SU-DHL-6 (cell line): ENCODE measurements around the gene PHACTR2.

ENCODE experiments used
- EZH2phosphoT487 ChIP-seq: fragments of 200-600 bp; sonication (generic), shearing (Covaris generic); conservative IDR thresholded peaks from 2 replicates; pipeline ENCODE4 v1.6.1; 2018; ENCODE audit warnings: mild to moderate bottlenecking, antibody characterized with exemption, low read length, moderate library complexity, mixed read lengths
- TF ChIP-seq, protein P1 (sequence below): fragments of 200-600 bp; sonication (generic); IDR thresholded peaks from one replicate; pipeline ENCODE4 v1.5.1; 2017; ENCODE audit warnings: antibody characterized with exemption, mild to moderate bottlenecking, low read length, moderate library complexity; ENCODE audit not compliant: insufficient read depth, poor library complexity, severe bottlenecking

DNA sequence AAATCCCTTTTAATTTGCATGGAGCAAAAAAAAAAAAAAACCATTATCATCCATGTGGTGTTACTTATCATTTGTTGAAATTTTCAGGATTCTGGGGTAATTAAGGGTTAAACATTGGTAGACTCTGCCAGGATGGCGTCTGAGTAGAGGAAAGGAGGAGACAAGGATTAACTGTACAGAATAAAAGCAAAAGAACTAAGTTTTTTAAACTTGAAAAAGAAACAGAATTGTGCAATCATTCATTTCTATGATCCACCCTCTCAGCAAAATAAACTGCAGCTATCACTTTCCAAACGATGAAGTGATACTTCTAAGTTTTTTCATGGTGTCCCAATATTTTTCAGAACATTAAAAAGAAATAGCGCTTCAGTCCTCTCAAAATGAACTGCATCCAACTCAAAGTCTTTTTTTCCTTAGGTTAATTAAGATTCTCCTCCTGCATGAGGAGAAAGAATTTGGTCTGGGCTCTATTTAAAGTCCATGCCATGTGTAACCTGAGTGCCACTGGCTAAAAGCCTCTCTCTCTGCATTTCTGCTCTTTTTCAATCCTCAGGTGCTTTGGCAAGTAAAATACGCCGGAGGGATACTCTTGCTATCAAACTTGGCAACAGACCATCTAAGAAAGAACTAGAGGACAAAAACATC, 95.9 kb downstream of the PHACTR2 start:
- TF ChIP-seq, protein P1, sequence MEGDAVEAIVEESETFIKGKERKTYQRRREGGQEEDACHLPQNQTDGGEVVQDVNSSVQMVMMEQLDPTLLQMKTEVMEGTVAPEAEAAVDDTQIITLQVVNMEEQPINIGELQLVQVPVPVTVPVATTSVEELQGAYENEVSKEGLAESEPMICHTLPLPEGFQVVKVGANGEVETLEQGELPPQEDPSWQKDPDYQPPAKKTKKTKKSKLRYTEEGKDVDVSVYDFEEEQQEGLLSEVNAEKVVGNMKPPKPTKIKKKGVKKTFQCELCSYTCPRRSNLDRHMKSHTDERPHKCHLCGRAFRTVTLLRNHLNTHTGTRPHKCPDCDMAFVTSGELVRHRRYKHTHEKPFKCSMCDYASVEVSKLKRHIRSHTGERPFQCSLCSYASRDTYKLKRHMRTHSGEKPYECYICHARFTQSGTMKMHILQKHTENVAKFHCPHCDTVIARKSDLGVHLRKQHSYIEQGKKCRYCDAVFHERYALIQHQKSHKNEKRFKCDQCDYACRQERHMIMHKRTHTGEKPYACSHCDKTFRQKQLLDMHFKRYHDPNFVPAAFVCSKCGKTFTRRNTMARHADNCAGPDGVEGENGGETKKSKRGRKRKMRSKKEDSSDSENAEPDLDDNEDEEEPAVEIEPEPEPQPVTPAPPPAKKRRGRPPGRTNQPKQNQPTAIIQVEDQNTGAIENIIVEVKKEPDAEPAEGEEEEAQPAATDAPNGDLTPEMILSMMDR = no peak
- TF ChIP-seq EZH2phosphoT487 = no peak
